Measurements from ENCODE around the gene NINL.

DNA sequence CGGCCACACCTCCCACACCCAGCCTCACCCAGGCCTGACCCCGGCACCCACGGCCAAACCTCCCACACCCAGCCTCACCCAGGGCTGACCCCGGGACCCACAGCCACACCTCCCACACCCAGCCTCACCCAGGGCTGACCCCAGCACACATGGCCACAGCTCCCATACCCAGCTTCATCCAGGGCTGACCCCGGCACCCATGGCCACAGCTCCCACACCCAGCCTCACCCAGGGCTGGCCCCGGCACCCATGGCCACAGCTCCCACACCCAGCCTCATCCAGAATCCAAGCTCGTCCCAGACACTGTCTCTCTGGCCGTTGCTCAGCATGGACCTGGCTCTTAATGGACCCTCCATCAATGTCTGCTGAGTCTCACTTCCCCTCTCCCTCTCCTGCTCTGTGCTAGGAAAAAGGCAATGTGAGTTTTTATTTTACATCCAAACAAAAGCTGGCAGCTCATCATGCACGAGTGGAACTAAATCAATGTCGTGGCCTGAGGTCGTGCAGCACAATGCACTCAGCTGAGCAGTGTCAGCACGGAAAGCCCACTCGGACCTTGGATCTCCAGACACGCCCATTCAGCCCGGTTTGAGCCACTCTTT, 36.1 kb downstream of the NINL start:
- TF ChIP-seq, protein P1, sequence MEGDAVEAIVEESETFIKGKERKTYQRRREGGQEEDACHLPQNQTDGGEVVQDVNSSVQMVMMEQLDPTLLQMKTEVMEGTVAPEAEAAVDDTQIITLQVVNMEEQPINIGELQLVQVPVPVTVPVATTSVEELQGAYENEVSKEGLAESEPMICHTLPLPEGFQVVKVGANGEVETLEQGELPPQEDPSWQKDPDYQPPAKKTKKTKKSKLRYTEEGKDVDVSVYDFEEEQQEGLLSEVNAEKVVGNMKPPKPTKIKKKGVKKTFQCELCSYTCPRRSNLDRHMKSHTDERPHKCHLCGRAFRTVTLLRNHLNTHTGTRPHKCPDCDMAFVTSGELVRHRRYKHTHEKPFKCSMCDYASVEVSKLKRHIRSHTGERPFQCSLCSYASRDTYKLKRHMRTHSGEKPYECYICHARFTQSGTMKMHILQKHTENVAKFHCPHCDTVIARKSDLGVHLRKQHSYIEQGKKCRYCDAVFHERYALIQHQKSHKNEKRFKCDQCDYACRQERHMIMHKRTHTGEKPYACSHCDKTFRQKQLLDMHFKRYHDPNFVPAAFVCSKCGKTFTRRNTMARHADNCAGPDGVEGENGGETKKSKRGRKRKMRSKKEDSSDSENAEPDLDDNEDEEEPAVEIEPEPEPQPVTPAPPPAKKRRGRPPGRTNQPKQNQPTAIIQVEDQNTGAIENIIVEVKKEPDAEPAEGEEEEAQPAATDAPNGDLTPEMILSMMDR (IDR thresholded peaks at IDR 0.05 in 4 of 5, conservative IDR thresholded peaks at IDR 0.05 in 1 of 5): no peak
- no peak for TF ChIP-seq POLR2A (IDR thresholded peaks at IDR 0.05)

All from gastrocnemius medialis (tissue), 4 donors.